CD14-positive monocyte (primary cell): Measurements from ENCODE around the gene TTLL10. TPM values are rescaled to one million over a fixed set of nuclear protein-coding genes. Genes with fewer than 3 reads are reported as not detected.
A peak's percentile ranks its signal among the peaks of the same experiment; 100 is the strongest.

ENCODE experiments used
- DNase-seq, 3 donors: peaks; one replicate each; pipeline ENCODE4 v3.0.0-alpha.2; 2011 to 2022
- H2AFZ ChIP-seq: 2 replicates; pipeline ENCODE4 v1.6.0; 2012; ENCODE audit warnings: mild to moderate bottlenecking, low read depth, low read length, inconsistent platforms; ENCODE audit not compliant: insufficient read depth, poor library complexity, severe bottlenecking
- H3K27ac ChIP-seq, 2 donors: 1 replicate in 1 of 2; 2 replicates in 1 of 2; pipeline ENCODE4 v1.5.1; 2012 to 2013; ENCODE audit warnings: low read length in 2 of 2, control low read depth in 1 of 2, inconsistent platforms in 1 of 2, low read depth in 1 of 2, mild to moderate bottlenecking in 1 of 2
- H3K27me3 ChIP-seq, 2 donors: one replicate each; pipeline versions ENCODE4 v1.6.0 to v1.6.1; 2011 to 2013; ENCODE audit warnings: low read length in 2 of 2; ENCODE audit not compliant: control insufficient read depth in 2 of 2, insufficient read depth in 2 of 2
- H3K36me3 ChIP-seq, 2 donors: replicated peaks in 1 of 2; 1 replicate in 1 of 2; 2 replicates in 1 of 2; pipeline versions ENCODE4 v1.5.1 to v1.6.1; 2012 to 2013; ENCODE audit warnings: low read length in 2 of 2, control low read depth in 1 of 2, inconsistent platforms in 1 of 2, mild to moderate bottlenecking in 1 of 2; ENCODE audit not compliant: insufficient read depth in 2 of 2, control insufficient read depth in 1 of 2
- H3K4me1 ChIP-seq, 2 donors: 1 replicate in 1 of 2; 2 replicates in 1 of 2; pipeline versions ENCODE4 v1.5.1 to v1.6.1; 2012 to 2013; ENCODE audit warnings: low read length in 2 of 2, control low read depth in 1 of 2, inconsistent platforms in 1 of 2, mild to moderate bottlenecking in 1 of 2, moderate library complexity in 1 of 2; ENCODE audit not compliant: insufficient read depth in 2 of 2, control insufficient read depth in 1 of 2
- H3K4me2 ChIP-seq: replicated peaks from 2 replicates; pipeline ENCODE3; 2012; ENCODE audit warnings: low read length, moderate library complexity, mild to moderate bottlenecking; ENCODE audit not compliant: poor library complexity, severe bottlenecking; ENCODE audit errors: extremely low read depth
- H3K4me3 ChIP-seq, 3 experiments: fragments of 200-600 bp in 1 of 3; sonication (generic) in 1 of 3; replicated peaks in 1 of 3; 1 replicate in 2 of 3; 2 replicates in 1 of 3; pipeline ENCODE4 v1.5.1; 2011 to 2013; ENCODE audit warnings: low read length in 3 of 3, mild to moderate bottlenecking in 3 of 3, control low read depth in 2 of 3, low read depth in 2 of 3, inconsistent platforms in 1 of 3, moderate library complexity in 1 of 3
- H3K79me2 ChIP-seq: 2 replicates; pipeline ENCODE4 v1.6.0; 2012; ENCODE audit warnings: mild to moderate bottlenecking, control low read depth, inconsistent platforms, low read length, moderate library complexity; ENCODE audit not compliant: insufficient read depth
- H3K9ac ChIP-seq: 2 replicates; pipeline ENCODE4 v1.6.0; 2017; ENCODE audit warnings: low read length, mild to moderate bottlenecking; ENCODE audit not compliant: insufficient read depth, poor library complexity, severe bottlenecking
- H3K9me3 ChIP-seq, 2 donors: replicated peaks in 1 of 2; 1 replicate in 1 of 2; 2 replicates in 1 of 2; pipeline versions ENCODE4 v1.5.1 to v1.6.1; 2012 to 2013; ENCODE audit warnings: low read length in 2 of 2, control low read depth in 1 of 2; ENCODE audit not compliant: control insufficient read depth in 1 of 2, insufficient read depth in 1 of 2
- H4K20me1 ChIP-seq: 2 replicates; pipeline ENCODE4 v1.6.0; 2012; ENCODE audit warnings: mild to moderate bottlenecking, low read length, control low read depth, moderate library complexity; ENCODE audit not compliant: insufficient read depth
- H3K27ac Mint-ChIP-seq, 7 donors: one replicate each; pipeline ENCODE4 v1.8.0; 2020; ENCODE audit warnings: mild to moderate bottlenecking in 7 of 7, mixed read lengths in 7 of 7, moderate library complexity in 6 of 7, inconsistent platforms in 2 of 7
- H3K27me3 Mint-ChIP-seq, 3 donors: one replicate each; pipeline ENCODE4 v1.8.0; 2021 to 2022; ENCODE audit warnings: low read depth in 3 of 3, mild to moderate bottlenecking in 3 of 3, mixed read lengths in 3 of 3, moderate library complexity in 3 of 3, inconsistent platforms in 1 of 3
- H3K36me3 Mint-ChIP-seq, 2 donors: one replicate each; pipeline ENCODE4 v1.8.0; 2020; ENCODE audit warnings: mixed read lengths in 2 of 2, inconsistent platforms in 1 of 2, mild to moderate bottlenecking in 1 of 2
- H3K4me1 Mint-ChIP-seq: one replicate; pipeline ENCODE4 v1.8.0; 2020; ENCODE audit warnings: mild to moderate bottlenecking, mixed read lengths
- H3K4me3 Mint-ChIP-seq, 2 donors: one replicate each; pipeline ENCODE4 v1.8.0; 2020; ENCODE audit warnings: mild to moderate bottlenecking in 2 of 2, mixed read lengths in 2 of 2, moderate library complexity in 1 of 2
- H3K9me3 Mint-ChIP-seq, 7 donors: one replicate each; pipeline ENCODE4 v1.8.0; 2020 to 2022; ENCODE audit warnings: mixed read lengths in 7 of 7, mild to moderate bottlenecking in 6 of 7, moderate library complexity in 6 of 7, inconsistent platforms in 2 of 7
- CTCF ChIP-seq: fragments of 200-600 bp; IDR thresholded peaks from one replicate; pipeline ENCODE4 v1.8.0; 2022; ENCODE audit warnings: antibody characterized with exemption, mild to moderate bottlenecking
- WGBS: methylation state at CpG from one replicate; pipeline ENCODE4 v1.1.5; 2013; ENCODE audit warnings: missing lambda C conversion rate; ENCODE audit not compliant: insufficient coverage; 5-methylcytosine and 5-hydroxymethylcytosine counted together
- intact Hi-C, 2 donors: fragments of 100-400 bp; cut with micrococcal nuclease; formaldehyde crosslinking; loops; one replicate each; pipeline versions ENCODE4 v1.15.0 to v1.15.1; 2023
- polyA plus RNA-seq, 3 donors: library from polyadenylated mRNA; depleted of rRNA in 1 of 3; unstranded in 2 of 3; stranded (reverse) in 1 of 3; fragments of 300-500 nt in 2 of 3; fragments of >200 nt in 1 of 3; fragmentation: Illumina TruSeq in 2 of 3; gene quantifications; 1 replicate in 2 of 3; 2 replicates in 1 of 3; pipeline ENCODE4 v1.2.3, GENCODE V29; 2012 to 2021

Gene TTLL10
- polyA plus RNA-seq, 3 donors, result 0.06 TPM; not detected in 2

GRCh38 chr1:1189111-1189510 lies 15.4 kb downstream of the TTLL10 start:
- no CpG with 5 or more reads among the region's 5 CpGs for WGBS
- no peaks in the 10 kb centered on the region for H3K79me2 ChIP-seq
- H3K27ac ChIP-seq, result no peak overlapping the region
- Mint-ChIP-seq H3K36me3 (no peaks in the 10 kb centered on the region), H3K27ac (peak overlapping the region in 4 of 7 donors; percentile 2 to 37 (median 28)), H3K4me1 (peaks cover 9% of the 10 kb centered on the region), H3K27me3 (peaks cover 2 to 3% (median 2%) of the 10 kb centered on the region in 3 donors), H3K9me3 (peaks cover 6 to 14% (median 11%) of the 10 kb centered on the region in 7 donors), H3K4me3 (peak overlapping the region in 1 of 2 donors; percentile 31)
- H2AFZ ChIP-seq, result no peak overlapping the region
- H4K20me1 ChIP-seq, result no peaks in the 10 kb centered on the region
- no peak overlapping the region for H3K9ac ChIP-seq
- peak; percentile 41 to 75 (median 43) for DNase-seq
- peaks cover 0 to 12% of the 10 kb centered on the region in 2 donors for H3K9me3 ChIP-seq
- peaks cover 0 to 10% of the 10 kb centered on the region in 2 donors for H3K4me1 ChIP-seq
- no peak overlapping the region for H3K4me3 ChIP-seq
- no peak for TF ChIP-seq CTCF
- no peaks in the 10 kb centered on the region for H3K27me3 ChIP-seq
- no peak overlapping the region for H3K4me2 ChIP-seq
- intact Hi-C loops, result no loop called here
- no peaks in the 10 kb centered on the region for H3K36me3 ChIP-seq

- no peaks in the 10 kb centered on the region for H3K27me3 ChIP-seq
Measured at GRCh38 chr1:1191734-1192133, 18.1 kb downstream of the TTLL10 start.

More at GRCh38 chr1:1191734-1192133, 18.1 kb downstream of the TTLL10 start:
- no peak overlapping the region for H2AFZ ChIP-seq
- H3K36me3 ChIP-seq, result no peaks in the 10 kb centered on the region
- intact Hi-C loops, result no loop called here
- no peak overlapping the region for H3K4me3 ChIP-seq
- no peaks in the 10 kb centered on the region for H3K79me2 ChIP-seq
- peaks cover 0 to 17% of the 10 kb centered on the region in 2 donors for H3K9me3 ChIP-seq
- no peak for TF ChIP-seq CTCF
- no peak overlapping the region for H3K27ac Mint-ChIP-seq
- H3K9me3 Mint-ChIP-seq, result peaks cover 16 to 31% (median 28%) of the 10 kb centered on the region in 7 donors
- H3K27me3 Mint-ChIP-seq, result peaks cover 5 to 9% (median 8%) of the 10 kb centered on the region in 3 donors
- H3K36me3 Mint-ChIP-seq, result no peaks in the 10 kb centered on the region
- peaks cover 9% of the 10 kb centered on the region for H3K4me1 Mint-ChIP-seq
- H3K4me2 ChIP-seq, result no peak overlapping the region
- H3K27ac ChIP-seq, result no peak overlapping the region
- H4K20me1 ChIP-seq, result no peaks in the 10 kb centered on the region
- no peak for DNase-seq
- WGBS, result 100% methylated on average over 3 of the region's 11 CpGs
- no peak overlapping the region for H3K9ac ChIP-seq
- H3K4me1 ChIP-seq, result peaks cover 0 to 10% of the 10 kb centered on the region in 2 donors
- no peak overlapping the region for H3K4me3 Mint-ChIP-seq
